Measurements from ENCODE around the gene FBXW9. TPM values are rescaled to one million over a fixed set of nuclear protein-coding genes. Genes with fewer than 3 reads are reported as not detected.

The FBXW9 gene
- polyA plus RNA-seq, 3 donors, result 4.4 to 7.2 (median 5.1) TPM

GRCh38 chr19:12675940-12676339 is 20.5 kb downstream of the FBXW9 start:
- peaks cover 5 to 15% of the 10 kb centered on the region in 2 donors for H3K4me1 ChIP-seq (ENCODE audit: control insufficient read depth in 1 of 2, insufficient read depth in 2 of 2, low read length in 2 of 2)
- H3K9me3 ChIP-seq (replicated peaks in 1 of 2; ENCODE audit: control insufficient read depth in 1 of 2, insufficient read depth in 1 of 2, low read length in 2 of 2), result no peaks in the 10 kb centered on the region
- Mint-ChIP-seq H3K4me3 (no peak overlapping the region), H3K4me1 (peaks cover 23% of the 10 kb centered on the region), H3K27me3 (ENCODE audit: low read depth in 3 of 3) (peaks cover 0 to 2% (median 0%) of the 10 kb centered on the region in 3 donors), H3K36me3 (peaks cover 64 to 83% of the 10 kb centered on the region in 2 donors), H3K27ac (peak overlapping the region in 2 of 7 donors; percentile 13 to 17), H3K9me3 (peaks cover 0 to 3% (median 0%) of the 10 kb centered on the region in 7 donors)
- no peak overlapping the region for H3K4me3 ChIP-seq (replicated peaks in 1 of 3; ENCODE audit: low read depth in 2 of 3, low read length in 3 of 3)
- no peak overlapping the region for H2AFZ ChIP-seq (ENCODE audit: insufficient read depth, low read depth, low read length, poor library complexity, severe bottlenecking)
- H3K4me2 ChIP-seq (replicated peaks; ENCODE audit: extremely low read depth, low read length, poor library complexity, severe bottlenecking), result no peak overlapping the region
- 95% methylated on average over 14 of the region's 15 CpGs for WGBS (ENCODE audit: insufficient coverage)
- no peak overlapping the region for H3K9ac ChIP-seq (ENCODE audit: insufficient read depth, low read length, poor library complexity, severe bottlenecking)
- DNase-seq, result no peak
- intact Hi-C loops (cut with micrococcal nuclease), result no loop called here
- H3K36me3 ChIP-seq (replicated peaks in 1 of 2; ENCODE audit: control insufficient read depth in 1 of 2, insufficient read depth in 2 of 2, low read length in 2 of 2), result peaks cover 60 to 79% of the 10 kb centered on the region in 2 donors
- H3K27ac ChIP-seq (ENCODE audit: low read depth in 1 of 2, low read length in 2 of 2), result peak overlapping the region in 1 of 2 donors; percentile 27
- H3K79me2 ChIP-seq (ENCODE audit: insufficient read depth, low read length), result peaks cover 19% of the 10 kb centered on the region
- H3K27me3 ChIP-seq (ENCODE audit: control insufficient read depth in 2 of 2, insufficient read depth in 2 of 2, low read length in 2 of 2), result no peaks in the 10 kb centered on the region
- TF ChIP-seq CTCF (IDR thresholded peaks at IDR 0.05), result no peak
- H4K20me1 ChIP-seq (ENCODE audit: insufficient read depth, low read length), result peaks cover 65% of the 10 kb centered on the region

- H3K27ac Mint-ChIP-seq, result peak overlapping the region in 1 of 7 donors; percentile 64
- Histone ChIP-seq H3K4me2 (replicated peaks; ENCODE audit: extremely low read depth, low read length, poor library complexity, severe bottlenecking) (no peak overlapping the region), H3K36me3 (replicated peaks in 1 of 2; ENCODE audit: control insufficient read depth in 1 of 2, insufficient read depth in 2 of 2, low read length in 2 of 2) (peaks cover 60 to 79% of the 10 kb centered on the region in 2 donors), H3K27me3 (ENCODE audit: control insufficient read depth in 2 of 2, insufficient read depth in 2 of 2, low read length in 2 of 2) (no peaks in the 10 kb centered on the region), H3K4me1 (ENCODE audit: control insufficient read depth in 1 of 2, insufficient read depth in 2 of 2, low read length in 2 of 2) (peaks cover 6 to 14% of the 10 kb centered on the region in 2 donors), H3K9me3 (replicated peaks in 1 of 2; ENCODE audit: control insufficient read depth in 1 of 2, insufficient read depth in 1 of 2, low read length in 2 of 2) (no peaks in the 10 kb centered on the region), H3K27ac (ENCODE audit: low read depth in 1 of 2, low read length in 2 of 2) (no peak overlapping the region), H3K4me3 (replicated peaks in 1 of 3; ENCODE audit: low read depth in 2 of 3, low read length in 3 of 3) (no peak overlapping the region), H2AFZ (ENCODE audit: insufficient read depth, low read depth, low read length, poor library complexity, severe bottlenecking) (no peak overlapping the region), H3K9ac (ENCODE audit: insufficient read depth, low read length, poor library complexity, severe bottlenecking) (no peak overlapping the region), H4K20me1 (ENCODE audit: insufficient read depth, low read length) (peaks cover 62% of the 10 kb centered on the region), H3K79me2 (ENCODE audit: insufficient read depth, low read length) (peaks cover 21% of the 10 kb centered on the region)
- H3K4me3 Mint-ChIP-seq, result no peak overlapping the region
- H3K4me1 Mint-ChIP-seq, result peaks cover 19% of the 10 kb centered on the region
- peaks cover 0 to 3% (median 0%) of the 10 kb centered on the region in 7 donors for H3K9me3 Mint-ChIP-seq
- intact Hi-C loops (cut with micrococcal nuclease), result no loop called here
- TF ChIP-seq CTCF (IDR thresholded peaks at IDR 0.05), result no peak
- 100% methylated on average over 8 of the region's 10 CpGs for WGBS (ENCODE audit: insufficient coverage)
- peaks cover 64 to 83% of the 10 kb centered on the region in 2 donors for H3K36me3 Mint-ChIP-seq
- DNase-seq, result no peak
- no peaks in the 10 kb centered on the region for H3K27me3 Mint-ChIP-seq (ENCODE audit: low read depth in 3 of 3)
Observed at GRCh38 chr19:12675399-12675798, 21.0 kb downstream of the FBXW9 start.

All from CD14-positive monocyte (primary cell).